GM21786 (cell line): ENCODE measurements around the gene QRICH1.

Source experiments
- ATAC-seq: cut with Tn5 transposase; IDR thresholded peaks from one replicate; pipeline ENCODE4 v1.9.1; 2021; ENCODE audit not compliant: unreplicated experiment

Gene QRICH1

GRCh38 chr3:49120096-49120437 is 26.2 kb upstream of the QRICH1 start:
- no peak for ATAC-seq

- no peak for ATAC-seq
Measured at GRCh38 chr3:49119439-49119838, 25.6 kb upstream of the QRICH1 start.

DNA sequence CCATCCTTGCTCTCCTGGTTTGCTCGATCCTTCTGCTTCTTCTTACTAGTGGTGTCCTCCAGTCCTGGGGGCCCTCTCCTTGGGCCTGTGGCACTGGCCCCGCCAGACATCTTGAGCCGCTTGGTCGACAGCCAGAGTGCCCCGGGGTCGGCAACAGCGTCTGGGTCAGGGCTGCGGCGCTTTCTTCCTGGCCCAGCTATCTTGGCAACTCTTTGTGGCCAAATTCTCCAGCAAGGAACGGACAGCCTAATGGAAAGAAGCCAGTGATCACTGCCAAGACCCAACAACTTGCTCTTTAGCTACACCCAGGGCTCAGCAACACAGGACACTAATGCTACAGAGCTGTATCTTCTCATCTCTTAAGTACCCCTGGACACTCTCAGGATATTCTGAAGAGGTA is 25.2 kb upstream of the QRICH1 start:
- no peak for ATAC-seq

DNA sequence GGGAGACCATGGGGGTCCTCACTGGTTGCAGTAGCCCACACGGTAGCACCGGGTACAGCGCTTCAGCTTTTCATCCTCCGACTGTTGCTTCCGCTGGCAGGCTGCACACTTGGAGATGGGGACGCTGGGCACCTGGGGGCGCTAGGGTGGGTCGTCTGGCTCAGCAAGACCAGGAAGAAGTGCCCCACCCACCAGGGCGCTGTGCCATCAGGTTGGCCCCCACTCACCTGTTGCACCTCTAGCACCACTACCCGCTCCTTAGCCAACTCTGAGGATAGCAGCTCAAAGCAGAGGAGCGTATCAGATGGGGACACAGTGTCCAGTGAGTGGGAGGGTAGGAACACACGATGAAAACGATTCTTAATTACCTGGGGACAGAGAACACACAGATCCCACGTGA is 18.4 kb upstream of the QRICH1 start:
- no peak for ATAC-seq

- no peak for ATAC-seq
Measured at GRCh38 chr3:49111347-49111746, 17.5 kb upstream of the QRICH1 start.

- ATAC-seq = no peak
Measured at GRCh38 chr3:49110780-49111179, 16.9 kb upstream of the QRICH1 start.

DNA sequence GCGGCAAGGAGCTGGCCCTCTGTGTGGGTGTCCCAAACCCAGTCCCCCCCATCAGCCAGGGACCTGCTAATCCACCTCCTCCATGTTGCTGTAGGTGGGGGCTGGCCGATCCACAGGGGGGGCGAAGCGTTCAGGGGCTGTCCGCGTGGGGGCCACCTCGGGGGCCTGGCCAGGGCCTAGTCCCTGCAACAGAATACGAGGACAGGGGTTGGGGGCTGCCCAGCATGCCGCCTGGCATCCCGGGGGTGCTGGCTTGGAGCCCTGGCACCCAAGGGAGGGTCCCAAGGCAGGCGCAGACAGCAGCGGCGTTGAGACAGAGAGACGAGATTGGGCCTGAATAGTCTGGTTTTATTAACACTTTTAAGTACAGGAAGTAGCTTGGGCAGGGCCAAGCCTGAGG is 14.5 kb upstream of the QRICH1 start:
- ATAC-seq = no peak

DNA sequence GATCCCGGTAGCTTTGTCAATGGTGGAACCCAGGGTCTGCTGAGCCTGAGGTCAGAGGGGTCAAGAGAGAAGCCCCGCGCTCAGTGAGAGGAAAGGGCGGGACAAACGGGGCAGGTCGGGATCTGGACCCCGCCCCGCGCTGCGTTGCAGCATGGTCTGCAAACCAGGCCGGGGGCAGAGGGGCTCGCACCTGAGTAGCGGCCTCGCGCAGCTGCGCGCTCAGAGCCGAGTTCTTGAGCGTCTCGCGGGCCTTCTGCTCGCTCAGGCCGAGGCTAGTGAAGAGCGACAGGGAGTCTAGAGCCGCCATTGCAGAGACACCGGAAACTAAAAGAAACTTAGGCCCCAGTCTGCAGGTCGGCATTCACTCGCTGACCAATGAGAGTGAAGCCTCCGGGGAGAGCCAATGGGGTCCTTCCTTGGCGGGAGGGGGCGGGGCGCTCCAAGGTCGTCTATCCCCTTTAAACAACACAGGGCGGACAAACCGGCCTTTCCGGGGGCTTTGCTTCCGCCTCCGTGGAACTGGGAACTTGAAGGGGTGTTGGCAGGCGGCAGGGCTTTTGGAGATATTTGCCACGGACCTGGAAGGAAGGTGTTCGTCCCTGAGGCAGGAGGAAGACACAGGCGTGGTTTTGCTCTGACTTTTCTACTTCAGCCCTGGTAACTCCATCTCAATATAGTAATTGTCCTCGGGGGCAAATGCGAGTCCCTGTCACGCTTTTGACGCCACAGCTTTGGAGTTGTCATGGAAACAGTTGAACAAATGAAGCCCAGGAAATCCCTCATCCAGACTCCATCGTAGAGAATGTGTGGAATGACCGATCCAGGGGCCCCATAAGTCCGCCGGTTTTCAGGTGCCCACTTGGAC is 10.8 kb upstream of the QRICH1 start, which contains the start of gene QARS1:
QARS1 (minus strand) TSS at position 331 of the 865 bp plus-strand sequence; CDS start at position 307, 24 bp downstream.
- peak; percentile 92 for ATAC-seq

DNA sequence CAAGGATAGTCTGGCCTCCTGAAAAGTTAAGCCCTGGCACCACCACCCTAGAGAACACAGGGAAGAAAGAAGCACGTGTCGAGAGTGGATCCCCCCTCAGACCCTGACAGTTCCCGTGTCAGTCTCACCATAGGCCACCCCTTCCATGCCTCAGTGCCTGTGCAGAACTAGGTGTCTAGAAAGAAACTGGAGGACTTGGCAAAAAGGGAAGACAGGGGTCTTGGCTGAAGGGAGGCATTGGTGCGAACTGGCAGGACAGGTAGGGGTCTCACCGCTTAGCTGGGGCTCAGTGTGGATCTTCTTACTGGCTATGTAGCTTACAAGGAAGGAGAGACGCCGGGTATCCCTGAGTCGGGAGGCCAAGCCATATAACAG is 10.2 kb upstream of the QRICH1 start:
- ATAC-seq = no peak

DNA sequence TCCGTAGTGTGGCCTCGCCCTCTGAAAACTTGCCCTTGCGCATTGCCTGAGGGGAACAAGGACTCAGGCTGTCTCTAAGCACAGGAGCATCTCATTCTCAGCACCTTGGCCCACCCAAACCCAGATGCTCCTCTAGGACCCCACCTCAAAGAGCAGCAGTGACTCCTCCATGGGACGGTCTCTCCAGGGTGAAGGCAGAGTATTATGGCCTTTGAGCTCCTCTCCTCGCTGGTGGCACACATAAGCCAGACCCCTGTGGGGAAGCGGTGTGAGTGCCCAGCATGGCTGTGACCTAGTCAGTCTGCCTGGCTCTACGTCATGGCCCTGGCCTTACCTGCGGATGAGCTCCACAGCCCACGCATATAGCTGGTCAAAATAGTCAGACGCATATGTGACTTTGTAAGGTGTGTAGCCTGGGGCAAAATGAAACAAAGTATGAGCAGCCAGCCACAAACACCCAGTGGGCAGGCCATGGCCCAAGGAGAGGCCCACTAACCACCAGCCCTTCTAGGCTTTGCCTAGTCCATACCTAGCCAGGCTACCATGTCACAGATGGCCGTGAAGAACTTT is 6.3 kb upstream of the QRICH1 start:
- no peak for ATAC-seq

GRCh38 chr3:49098910-49099630 is 5.2 kb upstream of the QRICH1 start:
- no peak for ATAC-seq

DNA sequence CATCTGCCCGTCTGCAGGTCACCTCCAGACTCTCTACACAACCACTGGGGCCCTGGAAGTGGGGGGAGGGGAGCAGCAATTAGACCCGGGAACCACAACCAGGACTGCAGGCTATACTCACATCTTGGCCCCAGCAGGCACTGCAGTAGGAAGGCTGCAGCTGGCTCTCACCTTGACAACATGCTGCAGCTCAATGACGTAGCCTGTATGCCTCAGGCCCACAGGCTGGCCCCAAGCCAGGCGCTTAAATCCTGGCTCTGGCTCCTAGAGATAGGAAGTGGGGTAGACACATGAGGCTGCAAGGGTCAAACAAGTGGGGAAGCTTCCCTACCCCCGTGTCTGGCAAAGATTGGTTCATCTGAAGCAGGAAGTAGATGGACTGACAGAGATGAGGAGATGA is 4.6 kb upstream of the QRICH1 start:
- no peak for ATAC-seq

GRCh38 chr3:49092938-49093852 is 676 bp downstream of the QRICH1 start:
- peak; percentile 21 for ATAC-seq

DNA sequence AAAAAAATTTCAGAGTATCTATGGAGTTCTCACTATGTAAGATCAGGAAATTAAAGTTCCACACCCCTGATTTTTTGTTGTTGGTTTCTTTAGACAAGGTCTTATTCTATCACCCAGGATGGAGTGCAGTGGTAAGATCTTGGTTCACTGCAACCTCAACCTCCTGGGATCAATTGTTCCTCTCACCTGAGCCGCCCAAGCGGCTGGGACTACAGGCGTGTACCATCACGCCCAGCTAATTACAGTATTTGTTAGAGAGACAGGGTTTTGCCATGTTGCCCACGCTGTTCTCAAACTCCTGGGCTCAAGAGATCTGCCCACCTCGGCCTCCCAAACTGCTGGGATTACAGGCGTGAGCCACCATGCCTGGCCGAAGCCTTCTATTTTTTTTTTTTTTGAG is 12.4 kb downstream of the QRICH1 start:
- ATAC-seq = no peak

DNA sequence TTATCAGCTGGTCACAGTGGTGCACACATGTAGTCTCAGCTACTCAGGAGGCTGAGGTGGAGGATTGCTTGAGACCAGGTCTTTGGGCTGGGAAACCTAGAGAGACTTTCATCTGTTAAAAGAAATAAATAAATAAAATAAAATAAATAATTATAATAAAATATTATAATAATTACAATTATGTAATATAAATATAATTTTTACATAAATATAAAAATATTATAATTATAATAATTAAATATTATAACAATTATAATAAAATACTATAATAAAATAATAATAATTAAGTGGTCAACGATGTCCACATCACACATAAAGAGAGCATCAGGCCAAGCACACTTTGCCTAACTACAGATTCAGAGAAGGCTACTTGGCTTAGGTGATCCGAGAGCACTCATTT is 14.6 kb downstream of the QRICH1 start:
- ATAC-seq = no peak

- no peak for ATAC-seq
Measured at GRCh38 chr3:49076646-49077045, 17.2 kb downstream of the QRICH1 start.

GRCh38 chr3:49076116-49076515 is 17.8 kb downstream of the QRICH1 start:
- no peak for ATAC-seq

GRCh38 chr3:49058011-49058410 is 35.9 kb downstream of the QRICH1 start:
- ATAC-seq = no peak

DNA sequence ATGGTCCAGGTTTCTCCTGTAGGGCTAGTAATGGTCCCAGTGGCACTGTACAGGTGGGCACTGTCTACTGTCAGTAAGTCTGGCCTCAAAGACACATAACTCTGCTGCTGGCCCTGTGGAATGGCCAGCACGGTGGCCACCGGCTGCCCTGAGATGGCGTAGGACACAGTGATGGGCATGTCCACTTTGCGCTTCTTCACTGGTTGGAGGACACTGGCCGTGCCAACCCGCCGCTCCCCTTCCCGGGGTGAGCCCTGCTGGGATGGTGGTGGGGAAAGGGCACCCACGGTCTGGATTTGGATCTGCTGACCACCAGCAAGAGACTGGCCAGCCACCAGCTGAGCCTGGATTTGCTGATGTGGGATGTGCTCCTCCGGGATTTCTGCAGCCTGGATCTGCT is 36.6 kb downstream of the QRICH1 start:
- no peak for ATAC-seq

DNA sequence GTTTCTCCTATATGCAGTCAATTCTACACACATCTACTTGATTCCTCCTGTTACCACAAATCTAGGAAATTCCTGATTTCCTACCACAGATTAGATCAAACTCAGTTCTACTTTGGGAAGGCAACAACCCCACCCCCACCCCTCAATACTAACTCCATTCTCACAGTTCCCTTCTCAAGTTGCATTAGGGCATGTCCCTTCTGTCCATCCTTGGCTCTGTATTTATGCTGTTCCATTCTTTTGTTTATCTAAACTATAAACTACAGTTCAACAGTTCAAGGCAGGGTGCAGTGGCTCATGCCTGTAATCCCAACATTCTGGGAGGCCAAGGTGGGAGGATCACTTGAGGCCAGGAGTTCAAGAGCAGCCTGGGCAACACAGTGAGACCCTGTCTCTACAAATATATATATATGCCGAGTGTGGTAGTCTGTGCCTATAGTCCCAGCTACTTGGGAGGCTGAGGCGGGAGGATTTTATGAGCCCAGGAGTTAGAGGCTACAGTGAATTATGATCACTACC is 39.5 kb downstream of the QRICH1 start:
- ATAC-seq = no peak

- ATAC-seq = no peak
Measured at GRCh38 chr3:49053543-49053942, 40.3 kb downstream of the QRICH1 start.
